PC-9 (cell line): Measurements from ENCODE around the gene RYR3.

Experiments used
- CTCF ChIP-seq: fragments of 200-600 bp; sonication (generic); conservative IDR thresholded peaks from 2 replicates; pipeline ENCODE4 v1.6.1; 2017; ENCODE audit warnings: mixed run types, antibody characterized with exemption, mild to moderate bottlenecking, moderate library complexity
- EZH2 ChIP-seq: fragments of 200-600 bp; sonication (generic); IDR thresholded peaks from 2 replicates; pipeline ENCODE4 v1.8.0; 2017; ENCODE audit warnings: antibody characterized with exemption, low read depth

GRCh38 chr15:33278816-33279612 is 31.8 kb upstream of the RYR3 start:
- TF ChIP-seq EZH2 (no peak), CTCF (no peak)
